ENCODE data around the gene TINAGL1. TPM values are rescaled to one million over a fixed set of nuclear protein-coding genes. Genes with fewer than 3 reads are reported as not detected.

TINAGL1 gene
- total RNA-seq, 1 experiment from 2014 or later: 162 TPM

- no TSS peak for BruUV-seq (replicated peaks)
- intact Hi-C loops (cut with micrococcal nuclease; ENCODE audit: unreplicated experiment): no loop called here
- POLR2A ChIA-PET (ENCODE audit: unreplicated experiment): interaction anchor here (0.6 kb wide), 1 partner anchor 9 kb away, joined by 16 read pairs; no protein-coding TSS in a partner anchor
- Histone ChIP-seq H3K9me3 (ENCODE audit: insufficient read depth, low read depth) (no peaks in the 10 kb centered on the region), H3K27me3 (ENCODE audit: insufficient read depth, low read depth) (no peaks in the 10 kb centered on the region), H3K36me3 (ENCODE audit: low read depth) (peaks cover 25% of the 10 kb centered on the region), H3K27ac (no peak overlapping the region), H3K9me2 (ENCODE audit: insufficient read depth) (no peaks in the 10 kb centered on the region), H2AFZ (no peak overlapping the region), H3F3A (ENCODE audit: insufficient read depth, low read depth) (peaks cover 6% of the 10 kb centered on the region; the same call in 1 of the 2 replicates), H3K4me3 (no peak overlapping the region), H3K4me2 (no peak overlapping the region), H3K79me2 (ENCODE audit: low read depth) (no peaks in the 10 kb centered on the region), H3K4me1 (replicated peaks; ENCODE audit: insufficient read depth) (no peaks in the 10 kb centered on the region), H4K20me1 (ENCODE audit: insufficient read depth) (no peaks in the 10 kb centered on the region)
- DNase-seq: no peak
- TF ChIP-seq CTCF (conservative IDR thresholded peaks at IDR 0.05) (no peak), EZH2 (IDR thresholded peaks at IDR 0.05; ENCODE audit: low read depth) (no peak)
- CTCF ChIA-PET: interaction anchor here (0.7 kb wide), 1 partner anchor 821 kb away, joined by 8 read pairs; no protein-coding TSS in a partner anchor
Measured at GRCh38 chr1:31625561-31626222, 49.4 kb downstream of the TINAGL1 start.

- H2AFZ ChIP-seq: no peak overlapping the region
- H3K9me2 ChIP-seq (ENCODE audit: insufficient read depth): no peaks in the 10 kb centered on the region
- no peak for TF ChIP-seq CTCF (conservative IDR thresholded peaks at IDR 0.05)
- no peak for TF ChIP-seq EZH2 (IDR thresholded peaks at IDR 0.05; ENCODE audit: low read depth)
- no peaks in the 10 kb centered on the region for H3K27me3 ChIP-seq (ENCODE audit: insufficient read depth, low read depth)
- H3F3A ChIP-seq (ENCODE audit: insufficient read depth, low read depth): peaks cover 6% of the 10 kb centered on the region; the same call in 1 of the 2 replicates
- CTCF ChIA-PET: interaction anchor here (0.7 kb wide), 1 partner anchor 822 kb away, joined by 8 read pairs; no protein-coding TSS in a partner anchor
- BruUV-seq (replicated peaks): no TSS peak
- H3K36me3 ChIP-seq (ENCODE audit: low read depth): peaks cover 28% of the 10 kb centered on the region
- H3K9me3 ChIP-seq (ENCODE audit: insufficient read depth, low read depth): no peaks in the 10 kb centered on the region
- POLR2A ChIA-PET (ENCODE audit: unreplicated experiment): interaction anchor here (0.6 kb wide), 2 partner anchors 8 to 10 kb away, joined by 4 to 16 read pairs; no protein-coding TSS in a partner anchor
- H3K4me1 ChIP-seq (replicated peaks; ENCODE audit: insufficient read depth): no peaks in the 10 kb centered on the region
- no peak overlapping the region for H3K4me3 ChIP-seq
- no peak overlapping the region for H3K27ac ChIP-seq
- DNase-seq: no peak
- no peak overlapping the region for H3K4me2 ChIP-seq
- no peaks in the 10 kb centered on the region for H3K79me2 ChIP-seq (ENCODE audit: low read depth)
- intact Hi-C loops (cut with micrococcal nuclease; ENCODE audit: unreplicated experiment): no loop called here
- no peaks in the 10 kb centered on the region for H4K20me1 ChIP-seq (ENCODE audit: insufficient read depth)
Measured at GRCh38 chr1:31626223-31627207, 50.2 kb downstream of the TINAGL1 start.

- H2AFZ ChIP-seq: no peak overlapping the region
- no peaks in the 10 kb centered on the region for H3K9me3 ChIP-seq (ENCODE audit: insufficient read depth, low read depth)
- H4K20me1 ChIP-seq (ENCODE audit: insufficient read depth): no peaks in the 10 kb centered on the region
- TF ChIP-seq CTCF (conservative IDR thresholded peaks at IDR 0.05) (no peak), EZH2 (IDR thresholded peaks at IDR 0.05; ENCODE audit: low read depth) (no peak)
- no peak overlapping the region for H3K27ac ChIP-seq
- POLR2A ChIA-PET (ENCODE audit: unreplicated experiment): interaction anchor here (0.6 kb wide), 1 partner anchor 9 kb away, joined by 4 read pairs; no protein-coding TSS in a partner anchor
- peaks cover 35% of the 10 kb centered on the region for H3K36me3 ChIP-seq (ENCODE audit: low read depth)
- intact Hi-C loops (cut with micrococcal nuclease; ENCODE audit: unreplicated experiment): no loop called here
- CTCF ChIA-PET: no interaction called here
- no peak overlapping the region for H3K4me2 ChIP-seq
- no TSS peak for BruUV-seq (replicated peaks)
- H3K9me2 ChIP-seq (ENCODE audit: insufficient read depth): no peaks in the 10 kb centered on the region
- no peaks in the 10 kb centered on the region for H3K27me3 ChIP-seq (ENCODE audit: insufficient read depth, low read depth)
- H3F3A ChIP-seq (ENCODE audit: insufficient read depth, low read depth): peaks cover 6% of the 10 kb centered on the region; the same call in 1 of the 2 replicates
- DNase-seq: no peak
- H3K4me1 ChIP-seq (replicated peaks; ENCODE audit: insufficient read depth): no peaks in the 10 kb centered on the region
- no peak overlapping the region for H3K4me3 ChIP-seq
- H3K79me2 ChIP-seq (ENCODE audit: low read depth): no peaks in the 10 kb centered on the region
Measured at GRCh38 chr1:31627301-31627929, 51.1 kb downstream of the TINAGL1 start.
